Fibroblast of the aortic adventitia (primary cell): ENCODE results near the gene ENG. TPM values are rescaled to one million over a fixed set of nuclear protein-coding genes. Genes with fewer than 3 reads are reported as not detected.
"Not testable (repeated sequence)": the region's sequence is repeated elsewhere in the genome, so short reads cannot be mapped to it uniquely, and the experiment has no call there.

ENCODE experiments used
- DNase-seq: peaks from one replicate; pipeline ENCODE4 v3.0.0-alpha.2; 2010; ENCODE audit warnings: low read depth
- H3K4me3 ChIP-seq: 2 replicates; pipeline ENCODE4 v1.5.1; 2011; ENCODE audit warnings: low read depth, mild to moderate bottlenecking, control low read depth, low read length, moderate library complexity
- total RNA-seq: library from RNA; depleted of rRNA; stranded (reverse); fragments of >200 nt; gene quantifications from 2 replicates; pipeline ENCODE4 v1.2.3, GENCODE V29; 2012; ENCODE audit warnings: low replicate concordance
- TF ChIP-seq, protein P1 (sequence below): IDR thresholded peaks from 2 replicates; pipeline ENCODE4 v1.5.1; 2011; ENCODE audit warnings: mild to moderate bottlenecking, low read length, control low read depth, inconsistent platforms; ENCODE audit not compliant: insufficient read depth

ENG gene
- total RNA-seq, 1 donor, result 62.0 TPM

DNA sequence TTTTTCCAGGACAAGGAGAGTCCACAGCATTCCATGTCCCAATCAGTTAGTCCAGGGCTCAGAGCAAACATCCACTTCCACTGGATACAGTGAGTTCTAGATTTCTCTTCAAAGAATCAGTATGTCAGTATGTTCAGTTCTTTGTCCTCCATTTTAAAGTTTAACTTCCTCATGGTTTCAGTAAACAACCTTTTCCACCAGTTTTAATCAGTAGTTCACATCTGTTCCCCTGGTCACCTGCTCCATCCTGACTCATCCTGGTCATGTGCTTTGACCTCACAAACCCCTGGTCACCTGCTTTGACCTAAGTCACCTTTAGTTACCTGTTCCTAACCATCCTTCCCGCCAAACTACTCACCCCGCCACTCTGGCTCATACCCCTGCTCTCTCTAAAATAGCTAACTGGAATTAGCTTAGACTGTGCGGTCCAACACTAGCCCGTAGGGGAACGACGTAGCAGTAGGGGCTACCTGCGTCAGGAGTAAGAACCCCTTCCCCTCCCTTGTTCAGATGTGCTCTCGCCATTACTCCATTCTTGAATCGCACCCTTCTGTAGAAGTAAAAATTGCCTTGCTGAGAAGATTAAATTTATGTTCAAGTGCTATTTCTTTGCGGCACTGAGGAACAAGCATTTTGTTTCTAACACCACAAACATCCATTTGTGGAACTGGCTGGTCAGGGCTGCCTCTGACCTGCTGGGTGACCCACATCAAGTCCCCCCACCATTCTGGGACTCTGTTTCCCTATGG, 5.5 kb downstream of the ENG start:
- no peak for DNase-seq
- H3K4me3 ChIP-seq, result no peak overlapping the region
- TF ChIP-seq, protein P1, sequence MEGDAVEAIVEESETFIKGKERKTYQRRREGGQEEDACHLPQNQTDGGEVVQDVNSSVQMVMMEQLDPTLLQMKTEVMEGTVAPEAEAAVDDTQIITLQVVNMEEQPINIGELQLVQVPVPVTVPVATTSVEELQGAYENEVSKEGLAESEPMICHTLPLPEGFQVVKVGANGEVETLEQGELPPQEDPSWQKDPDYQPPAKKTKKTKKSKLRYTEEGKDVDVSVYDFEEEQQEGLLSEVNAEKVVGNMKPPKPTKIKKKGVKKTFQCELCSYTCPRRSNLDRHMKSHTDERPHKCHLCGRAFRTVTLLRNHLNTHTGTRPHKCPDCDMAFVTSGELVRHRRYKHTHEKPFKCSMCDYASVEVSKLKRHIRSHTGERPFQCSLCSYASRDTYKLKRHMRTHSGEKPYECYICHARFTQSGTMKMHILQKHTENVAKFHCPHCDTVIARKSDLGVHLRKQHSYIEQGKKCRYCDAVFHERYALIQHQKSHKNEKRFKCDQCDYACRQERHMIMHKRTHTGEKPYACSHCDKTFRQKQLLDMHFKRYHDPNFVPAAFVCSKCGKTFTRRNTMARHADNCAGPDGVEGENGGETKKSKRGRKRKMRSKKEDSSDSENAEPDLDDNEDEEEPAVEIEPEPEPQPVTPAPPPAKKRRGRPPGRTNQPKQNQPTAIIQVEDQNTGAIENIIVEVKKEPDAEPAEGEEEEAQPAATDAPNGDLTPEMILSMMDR, result no peak

DNA sequence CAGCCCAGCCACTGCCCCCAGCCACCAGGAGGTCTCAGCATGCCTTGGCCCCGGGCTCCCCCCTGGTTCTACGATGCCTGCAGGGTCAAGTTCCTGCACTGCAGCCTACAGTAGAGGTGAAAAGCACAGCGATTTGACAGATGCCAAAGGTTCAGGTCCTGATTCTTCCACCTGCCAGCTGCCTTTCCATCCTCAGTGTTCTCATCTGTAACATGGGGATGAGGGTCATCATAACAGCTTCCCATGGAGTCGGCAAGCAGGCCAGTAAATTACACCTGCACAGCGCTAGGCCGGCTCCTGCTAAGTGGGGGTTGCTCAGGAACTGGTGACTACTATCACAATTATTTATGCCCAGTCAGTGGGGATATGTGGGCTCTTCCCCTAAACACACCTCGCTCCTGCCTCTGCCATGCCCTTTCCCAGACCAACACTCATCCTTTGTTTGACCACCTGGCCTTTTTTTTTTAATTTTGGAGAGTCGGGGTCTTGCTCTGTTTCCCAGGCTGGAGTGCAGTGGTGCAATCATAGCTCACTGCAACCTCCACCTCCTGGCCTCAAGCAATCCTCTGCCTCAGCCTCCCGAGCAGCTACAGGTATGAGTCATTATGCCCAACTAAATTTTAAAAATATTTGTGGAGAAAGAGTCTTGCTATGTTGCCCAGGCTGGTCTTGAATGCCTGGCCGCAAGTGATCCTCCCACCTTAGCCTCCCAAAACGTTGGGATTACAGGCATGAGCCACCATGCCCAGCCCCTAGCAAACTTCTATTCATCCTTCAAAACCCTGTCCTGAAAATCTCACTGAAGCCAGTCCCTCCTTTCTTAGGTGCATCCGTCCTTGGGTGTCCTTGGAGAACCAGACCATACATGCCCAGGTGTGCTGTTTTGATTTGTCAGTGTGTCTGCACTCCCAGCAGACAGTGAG, 6.4 kb downstream of the ENG start:
- H3K4me3 ChIP-seq, result no peak overlapping the region
- TF ChIP-seq, protein P1, result no peak
- DNase-seq, result no peak

DNA sequence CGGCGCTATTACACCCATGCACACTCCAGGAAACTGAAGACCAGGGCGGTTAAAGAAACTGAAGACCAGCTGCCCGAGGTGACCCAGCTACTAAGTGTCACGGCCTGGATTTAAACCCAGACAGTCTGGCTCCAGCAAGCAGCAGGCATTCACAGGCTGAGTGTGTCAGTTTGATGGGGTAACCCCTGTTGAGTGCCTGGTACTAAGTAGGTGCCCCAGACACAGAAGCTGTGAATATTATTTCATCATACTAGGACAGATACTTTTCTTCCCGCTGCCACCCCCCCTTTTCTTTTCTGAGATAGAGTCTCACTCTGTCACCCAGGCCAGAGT, 7.3 kb downstream of the ENG start:
- no peak overlapping the region for H3K4me3 ChIP-seq
- TF ChIP-seq, protein P1, result no peak
- DNase-seq, result no peak

- TF ChIP-seq, protein P1, result no peak
- peak; percentile 77 for DNase-seq
Measured at GRCh38 chr9:127846443-127847177, 7.8 kb downstream of the ENG start.

GRCh38 chr9:127845619-127846018, 8.8 kb downstream of the ENG start:
- not testable (repeated sequence) for H3K4me3 ChIP-seq, DNase-seq

More at GRCh38 chr9:127846443-127847177, 7.8 kb downstream of the ENG start:
- H3K4me3 ChIP-seq, result no peak overlapping the region

DNA sequence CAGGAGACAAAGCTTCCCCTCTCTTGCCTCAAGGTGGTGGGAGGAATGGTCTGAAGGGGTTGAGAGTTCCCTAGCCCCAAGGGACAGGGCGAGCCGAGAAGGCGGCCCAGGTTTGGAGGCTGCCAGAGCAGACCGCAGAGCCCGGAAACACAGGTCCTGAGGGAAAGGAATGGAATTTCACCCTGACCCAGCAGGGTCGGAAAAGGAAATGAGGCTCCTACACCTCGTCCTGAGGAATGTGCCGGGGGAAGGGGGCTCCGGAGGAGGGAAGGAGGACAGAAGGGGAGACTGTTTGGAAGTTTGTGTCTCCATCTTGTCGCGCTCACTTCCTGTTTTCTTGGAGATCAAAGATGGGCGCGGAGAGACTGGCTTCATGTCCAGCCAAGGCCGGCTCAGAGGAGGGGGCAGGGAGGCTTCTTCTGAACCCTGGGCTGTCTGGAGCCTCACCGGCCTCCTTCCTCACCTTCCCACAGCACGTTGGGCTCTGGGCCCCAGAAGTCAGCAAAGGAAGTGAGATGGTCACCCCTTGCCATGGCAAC, 9.6 kb downstream of the ENG start:
- TF ChIP-seq, protein P1, result no peak
- no peak overlapping the region for H3K4me3 ChIP-seq
- peak; percentile 83 for DNase-seq
